B cell (primary cell): Measurements from ENCODE around the gene WDR48. TPM values are rescaled to one million over a fixed set of nuclear protein-coding genes. Genes with fewer than 3 reads are reported as not detected.

Experiments used
- ATAC-seq: fragments of 200-7000 bp; cut with Tn5 transposase; one replicate; pipeline ENCODE4 v1.10.0; 2021; ENCODE audit warnings: low read depth, mild to moderate bottlenecking, moderate number of reproducible peaks, moderate library complexity
- CTCF ChIA-PET: fragments of 350-600 bp; sonication (Branson Sonifier 250); formaldehyde crosslinking; loops from one replicate; lab custom pipeline; 2021; ENCODE audit warnings: antibody characterized with exemption, inconsistent platforms; lab: Charles Lee
- POLR2A ChIA-PET: fragments of 350-600 bp; sonication (Branson Sonifier 250); formaldehyde crosslinking; loops from one replicate; lab custom pipeline; 2021; ENCODE audit warnings: antibody characterized with exemption; lab: Charles Lee
- DNase-seq: peaks from one replicate; pipeline ENCODE4 v3.0.0; 2013
- H2AFZ ChIP-seq: 2 replicates; pipeline ENCODE4 v1.6.1; 2012; ENCODE audit warnings: mild to moderate bottlenecking, low read depth, low read length; ENCODE audit not compliant: insufficient read depth, poor library complexity, severe bottlenecking
- H3K27ac ChIP-seq, 2 donors: 1 replicate in 1 of 2; 2 replicates in 1 of 2; pipeline ENCODE4 v1.5.1; 2012 to 2013; ENCODE audit warnings: low read length in 2 of 2, mild to moderate bottlenecking in 2 of 2, moderate library complexity in 1 of 2
- H3K27me3 ChIP-seq, 4 experiments: fragments of 200-600 bp in 1 of 4; sonication (generic) in 1 of 4; replicated peaks in 1 of 4; 1 replicate in 2 of 4; 2 replicates in 2 of 4; pipeline versions ENCODE4 v1.6.1 to v1.7.0; 2013 to 2016; ENCODE audit warnings: low read length in 3 of 4, mild to moderate bottlenecking in 2 of 4, mixed read lengths in 1 of 4, moderate library complexity in 1 of 4; ENCODE audit not compliant: insufficient read depth in 4 of 4, control insufficient read depth in 3 of 4; ENCODE audit errors: control extremely low read depth in 1 of 4
- H3K36me3 ChIP-seq, 2 experiments: replicated peaks in 1 of 2; 1 replicate in 1 of 2; 2 replicates in 1 of 2; pipeline versions ENCODE4 v1.6.1 to v1.7.1; 2013; ENCODE audit warnings: low read length in 1 of 2; ENCODE audit not compliant: insufficient read depth in 2 of 2, control insufficient read depth in 1 of 2; ENCODE audit errors: control extremely low read depth in 1 of 2, extremely low read depth in 1 of 2
- H3K4me1 ChIP-seq, 2 donors: fragments of 200-600 bp in 1 of 2; sonication (generic) in 1 of 2; 1 replicate in 1 of 2; 2 replicates in 1 of 2; pipeline versions ENCODE4 v1.5.1 to v1.6.1; 2013 to 2017; ENCODE audit warnings: low read length in 2 of 2; ENCODE audit not compliant: control insufficient read depth in 2 of 2, insufficient read depth in 2 of 2
- H3K4me2 ChIP-seq: replicated peaks from 2 replicates; pipeline ENCODE3; 2012; ENCODE audit warnings: mild to moderate bottlenecking, low read depth, low read length; ENCODE audit not compliant: poor library complexity, severe bottlenecking
- H3K4me3 ChIP-seq, 5 experiments: fragments of 200-600 bp in 1 of 5; sonication (generic) in 1 of 5; 1 replicate in 3 of 5; 2 replicates in 2 of 5; pipeline versions ENCODE4 v1.5.1 to v1.7.0; 2011 to 2016; ENCODE audit warnings: low read length in 4 of 5, mild to moderate bottlenecking in 4 of 5, low read depth in 2 of 5, control low read depth in 1 of 5, moderate library complexity in 1 of 5; ENCODE audit not compliant: insufficient read depth in 1 of 5; ENCODE audit errors: control extremely low read depth in 1 of 5, extremely low read depth in 1 of 5
- H3K79me2 ChIP-seq: fragments of 200-600 bp; sonication (generic); one replicate; pipeline ENCODE4 v1.6.0; 2016; ENCODE audit warnings: low read length; ENCODE audit not compliant: control insufficient read depth, insufficient read depth
- H3K9ac ChIP-seq: fragments of 200-600 bp; sonication (generic); 2 replicates; pipeline ENCODE4 v1.6.1; 2017; ENCODE audit warnings: mild to moderate bottlenecking, low read length, moderate library complexity
- H3K9me3 ChIP-seq, 3 donors: one replicate each; pipeline versions ENCODE4 v1.6.1 to v1.7.1; 2013; ENCODE audit warnings: low read length in 2 of 3; ENCODE audit not compliant: control insufficient read depth in 2 of 3, insufficient read depth in 1 of 3; ENCODE audit errors: control extremely low read depth in 1 of 3
- H4K20me1 ChIP-seq: 2 replicates; pipeline ENCODE4 v1.6.0; 2012; ENCODE audit warnings: mild to moderate bottlenecking, low read length; ENCODE audit not compliant: insufficient read depth, control insufficient read depth, poor library complexity, severe bottlenecking
- H3K27ac Mint-ChIP-seq: one replicate; pipeline ENCODE4 v1.8.0; 2021; ENCODE audit warnings: mixed read lengths
- H3K27me3 Mint-ChIP-seq: one replicate; pipeline ENCODE4 v1.8.0; 2021; ENCODE audit warnings: mixed read lengths
- H3K4me1 Mint-ChIP-seq: one replicate; pipeline ENCODE4 v1.8.0; 2021; ENCODE audit warnings: mixed read lengths
- H3K4me3 Mint-ChIP-seq: one replicate; pipeline ENCODE4 v1.8.0; 2021; ENCODE audit warnings: mixed read lengths
- H3K9me3 Mint-ChIP-seq: one replicate; pipeline ENCODE4 v1.8.0; 2022; ENCODE audit warnings: mixed read lengths; ENCODE audit not compliant: insufficient read depth
- EZH2 ChIP-seq: IDR thresholded peaks from 2 replicates; pipeline ENCODE4 v1.6.1; 2012; ENCODE audit warnings: borderline replicate concordance, low read depth, mild to moderate bottlenecking, moderate library complexity, low read length; ENCODE audit not compliant: insufficient read depth, poor library complexity, severe bottlenecking
- WGBS: methylation state at CpG from one replicate; pipeline ENCODE4 v1.1.5; 2013; ENCODE audit warnings: missing lambda C conversion rate; ENCODE audit not compliant: insufficient coverage; 5-methylcytosine and 5-hydroxymethylcytosine counted together
- intact Hi-C: fragments of 100-400 bp; cut with micrococcal nuclease; formaldehyde crosslinking; loops from one replicate; pipeline ENCODE4 v1.10.0; 2022
- polyA plus RNA-seq: library from polyadenylated mRNA; depleted of rRNA; stranded (reverse); fragments of >200 nt; gene quantifications from 2 replicates; pipeline ENCODE4 v1.2.3, GENCODE V29; 2012
- total RNA-seq, 2 donors: library from RNA; stranded (reverse); fragments of 120-200 nt in 1 of 2; gene quantifications; 1 replicate in 1 of 2; 2 replicates in 1 of 2; pipeline versions ENCODE4 v1.2.3 to v1.2.4, GENCODE V29; 2013 to 2022
- TF ChIP-seq, protein P1 (sequence below): fragments of 200-600 bp; IDR thresholded peaks from one replicate; pipeline ENCODE4 v1.8.0; 2022; ENCODE audit warnings: antibody characterized with exemption, mild to moderate bottlenecking

The WDR48 gene
- total and polyA plus RNA-seq, 2 donors (not counting 1 experiment from before 2014, with no cell fraction given) = 20.8 to 68.6 TPM

DNA sequence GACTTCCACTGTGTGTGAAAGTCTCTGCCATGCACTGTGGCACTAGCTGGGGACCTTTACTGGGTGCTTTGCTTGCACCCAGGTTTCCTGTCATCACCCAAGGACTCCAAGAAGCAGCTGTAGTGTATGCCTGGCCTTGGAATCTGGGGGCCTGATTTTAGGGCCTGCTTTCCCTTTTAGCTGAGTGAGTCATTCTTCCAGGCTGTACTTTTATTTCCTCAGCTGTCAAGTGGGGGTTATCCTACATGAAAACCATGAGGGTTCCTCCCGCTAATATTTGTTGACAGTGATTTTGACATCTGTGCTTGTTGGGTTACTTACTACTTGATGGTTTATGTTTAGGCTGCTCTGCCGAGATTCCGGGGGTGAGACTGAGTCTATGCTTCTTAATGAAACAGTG is 37.1 kb downstream of the WDR48 start:
- Histone ChIP-seq H3K4me2 (no peak overlapping the region), H3K4me1 (peaks cover 18% of the 10 kb centered on the region in 2 donors), H3K36me3 (peaks cover 4 to 48% of the 10 kb centered on the region in 2 experiments), H2AFZ (no peak overlapping the region), H3K4me3 (no peak overlapping the region), H3K9me3 (no peaks in the 10 kb centered on the region), H3K27ac (no peak overlapping the region), H3K79me2 (no peaks in the 10 kb centered on the region), H3K27me3 (no peaks in the 10 kb centered on the region), H4K20me1 (no peaks in the 10 kb centered on the region), H3K9ac (no peak overlapping the region)
- peaks cover 23% of the 10 kb centered on the region for H3K4me1 Mint-ChIP-seq
- WGBS = 100% methylated on average over 2 of the region's 3 CpGs
- H3K4me3 Mint-ChIP-seq = no peak overlapping the region
- DNase-seq = no peak
- no peak for ATAC-seq
- CTCF ChIA-PET = interaction anchor here (0.9 to 1.4 kb wide), 3 partner anchors 100 to 209 kb away, joined by 3 read pairs; no protein-coding TSS in a partner anchor
- H3K27ac Mint-ChIP-seq = no peak overlapping the region
- H3K27me3 Mint-ChIP-seq = no peaks in the 10 kb centered on the region
- intact Hi-C loops = no loop called here
- TF ChIP-seq, protein P1, sequence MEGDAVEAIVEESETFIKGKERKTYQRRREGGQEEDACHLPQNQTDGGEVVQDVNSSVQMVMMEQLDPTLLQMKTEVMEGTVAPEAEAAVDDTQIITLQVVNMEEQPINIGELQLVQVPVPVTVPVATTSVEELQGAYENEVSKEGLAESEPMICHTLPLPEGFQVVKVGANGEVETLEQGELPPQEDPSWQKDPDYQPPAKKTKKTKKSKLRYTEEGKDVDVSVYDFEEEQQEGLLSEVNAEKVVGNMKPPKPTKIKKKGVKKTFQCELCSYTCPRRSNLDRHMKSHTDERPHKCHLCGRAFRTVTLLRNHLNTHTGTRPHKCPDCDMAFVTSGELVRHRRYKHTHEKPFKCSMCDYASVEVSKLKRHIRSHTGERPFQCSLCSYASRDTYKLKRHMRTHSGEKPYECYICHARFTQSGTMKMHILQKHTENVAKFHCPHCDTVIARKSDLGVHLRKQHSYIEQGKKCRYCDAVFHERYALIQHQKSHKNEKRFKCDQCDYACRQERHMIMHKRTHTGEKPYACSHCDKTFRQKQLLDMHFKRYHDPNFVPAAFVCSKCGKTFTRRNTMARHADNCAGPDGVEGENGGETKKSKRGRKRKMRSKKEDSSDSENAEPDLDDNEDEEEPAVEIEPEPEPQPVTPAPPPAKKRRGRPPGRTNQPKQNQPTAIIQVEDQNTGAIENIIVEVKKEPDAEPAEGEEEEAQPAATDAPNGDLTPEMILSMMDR = no peak
- no peak for TF ChIP-seq EZH2
- H3K9me3 Mint-ChIP-seq = no peaks in the 10 kb centered on the region
- POLR2A ChIA-PET = no interaction called here

DNA sequence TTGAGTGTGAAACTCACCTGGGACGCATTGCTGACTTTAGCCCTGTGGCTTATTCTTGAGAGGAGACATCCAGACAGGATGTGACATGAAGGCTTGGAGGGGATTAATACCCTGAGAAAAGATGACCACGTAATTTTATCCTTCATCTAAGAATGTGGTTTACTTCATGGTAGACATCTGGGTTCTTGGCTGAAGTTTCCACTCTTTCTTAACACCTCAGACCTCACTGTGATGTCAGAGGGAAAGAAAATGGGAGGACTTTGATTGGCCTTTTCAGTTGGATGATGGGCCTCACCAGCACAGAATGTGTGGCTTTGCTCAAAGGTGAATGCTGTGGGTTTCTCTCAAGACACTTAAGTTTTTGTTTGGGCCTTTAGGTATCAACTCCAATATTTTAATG is 39.1 kb downstream of the WDR48 start:
- Histone ChIP-seq H3K9me3 (no peaks in the 10 kb centered on the region), H3K4me2 (no peak overlapping the region), H3K27ac (no peak overlapping the region), H4K20me1 (no peaks in the 10 kb centered on the region), H3K9ac (no peak overlapping the region), H3K27me3 (no peaks in the 10 kb centered on the region), H3K79me2 (no peaks in the 10 kb centered on the region), H3K4me3 (no peak overlapping the region), H3K36me3 (peaks cover 4 to 67% of the 10 kb centered on the region in 2 experiments), H2AFZ (no peak overlapping the region), H3K4me1 (peaks cover 11 to 13% of the 10 kb centered on the region in 2 donors)
- H3K4me3 Mint-ChIP-seq = no peak overlapping the region
- H3K9me3 Mint-ChIP-seq = no peaks in the 10 kb centered on the region
- intact Hi-C loops = no loop called here
- no peak for DNase-seq
- ChIA-PET POLR2A (no interaction called here), CTCF (interaction anchor here (1.7 kb wide), 1 partner anchor 198 kb away, joined by 4 read pairs; no protein-coding TSS in a partner anchor)
- no peak for ATAC-seq
- WGBS = 100% methylated on average over 1 of the region's 2 CpGs
- no peak for TF ChIP-seq EZH2
- TF ChIP-seq, protein P1 = no peak
- no peaks in the 10 kb centered on the region for H3K27me3 Mint-ChIP-seq
- peaks cover 15% of the 10 kb centered on the region for H3K4me1 Mint-ChIP-seq
- no peak overlapping the region for H3K27ac Mint-ChIP-seq
